ENCODE data around the gene GIGYF2.
"Not testable (repeated sequence)": the region's sequence is repeated elsewhere in the genome, so short reads cannot be mapped to it uniquely, and the experiment has no call there.

GIGYF2 gene

GRCh38 chr2:232898592-232899543, 201.7 kb downstream of the GIGYF2 start:
- no peak for DNase-seq

- no peak for DNase-seq
Observed at GRCh38 chr2:232900811-232901735, 203.9 kb downstream of the GIGYF2 start.

GRCh38 chr2:232901736-232902578, 204.8 kb downstream of the GIGYF2 start:
- DNase-seq, result no peak

- no peak for DNase-seq
Observed at GRCh38 chr2:232903989-232904388, 206.9 kb downstream of the GIGYF2 start.

- DNase-seq, result not testable (repeated sequence)
Observed at GRCh38 chr2:232906867-232907717, 210.0 kb downstream of the GIGYF2 start.

GRCh38 chr2:232907718-232908085, 210.6 kb downstream of the GIGYF2 start:
- not testable (repeated sequence) for DNase-seq

- no peak for DNase-seq
Observed at GRCh38 chr2:232908695-232909094, 211.6 kb downstream of the GIGYF2 start.
